ENCODE results near the gene THOC5. TPM values are rescaled to one million over a fixed set of nuclear protein-coding genes. Genes with fewer than 3 reads are reported as not detected.

THOC5 gene
- total RNA-seq, 1 donor from 2014 or later = 80.3 TPM

- H3K36me3 Mint-ChIP-seq (ENCODE audit: insufficient read depth) = peaks cover 2% of the 10 kb centered on the region
- peaks cover 3% of the 10 kb centered on the region for H3K9me3 Mint-ChIP-seq (ENCODE audit: low read depth)
- H3K4me1 Mint-ChIP-seq (ENCODE audit: low read depth) = peaks cover 13% of the 10 kb centered on the region
- no peak for TF ChIP-seq CTCF (IDR thresholded peaks at IDR 0.05; ENCODE audit: unreplicated experiment)
- no peak overlapping the region for H3K27ac Mint-ChIP-seq
- H3K27me3 Mint-ChIP-seq = peaks cover 74% of the 10 kb centered on the region
- no peak for DNase-seq (ENCODE audit: low spot score, unreplicated experiment)
- H3K4me3 Mint-ChIP-seq (ENCODE audit: low read depth) = no peak overlapping the region
These were observed 75.0 kb downstream of the THOC5 start for GRCh38 chr22:29478326-29479276.

GRCh38 chr22:29477723-29478318 lies 75.7 kb downstream of the THOC5 start:
- peaks cover 13% of the 10 kb centered on the region for H3K4me1 Mint-ChIP-seq (ENCODE audit: low read depth)
- peaks cover 75% of the 10 kb centered on the region for H3K27me3 Mint-ChIP-seq
- no peak overlapping the region for H3K4me3 Mint-ChIP-seq (ENCODE audit: low read depth)
- H3K9me3 Mint-ChIP-seq (ENCODE audit: low read depth) = peaks cover 3% of the 10 kb centered on the region
- H3K27ac Mint-ChIP-seq = no peak overlapping the region
- no peak for TF ChIP-seq CTCF (IDR thresholded peaks at IDR 0.05; ENCODE audit: unreplicated experiment)
- H3K36me3 Mint-ChIP-seq (ENCODE audit: insufficient read depth) = peaks cover 2% of the 10 kb centered on the region
- DNase-seq (ENCODE audit: low spot score, unreplicated experiment) = no peak

GRCh38 chr22:29476116-29476515 lies 77.4 kb downstream of the THOC5 start:
- TF ChIP-seq CTCF (IDR thresholded peaks at IDR 0.05; ENCODE audit: unreplicated experiment) = no peak
- Mint-ChIP-seq H3K4me1 (ENCODE audit: low read depth) (peaks cover 4% of the 10 kb centered on the region), H3K9me3 (ENCODE audit: low read depth) (no peaks in the 10 kb centered on the region), H3K36me3 (ENCODE audit: insufficient read depth) (no peaks in the 10 kb centered on the region), H3K27me3 (peaks cover 74% of the 10 kb centered on the region), H3K27ac (no peak overlapping the region), H3K4me3 (ENCODE audit: low read depth) (no peak overlapping the region)
- DNase-seq (ENCODE audit: low spot score, unreplicated experiment) = no peak

- Mint-ChIP-seq H3K9me3 (ENCODE audit: low read depth) (no peaks in the 10 kb centered on the region), H3K27ac (no peak overlapping the region), H3K4me3 (ENCODE audit: low read depth) (no peak overlapping the region), H3K27me3 (peaks cover 78% of the 10 kb centered on the region), H3K4me1 (ENCODE audit: low read depth) (peaks cover 4% of the 10 kb centered on the region), H3K36me3 (ENCODE audit: insufficient read depth) (no peaks in the 10 kb centered on the region)
- no peak for DNase-seq (ENCODE audit: low spot score, unreplicated experiment)
- no peak for TF ChIP-seq CTCF (IDR thresholded peaks at IDR 0.05; ENCODE audit: unreplicated experiment)
These were observed 78.0 kb downstream of the THOC5 start for GRCh38 chr22:29475550-29475949.

GRCh38 chr22:29473001-29473400 lies 80.6 kb downstream of the THOC5 start:
- H3K27me3 Mint-ChIP-seq = peaks cover 85% of the 10 kb centered on the region
- H3K9me3 Mint-ChIP-seq (ENCODE audit: low read depth) = no peaks in the 10 kb centered on the region
- no peak for TF ChIP-seq CTCF (IDR thresholded peaks at IDR 0.05; ENCODE audit: unreplicated experiment)
- no peak overlapping the region for H3K27ac Mint-ChIP-seq
- H3K36me3 Mint-ChIP-seq (ENCODE audit: insufficient read depth) = no peaks in the 10 kb centered on the region
- H3K4me3 Mint-ChIP-seq (ENCODE audit: low read depth) = no peak overlapping the region
- H3K4me1 Mint-ChIP-seq (ENCODE audit: low read depth) = peaks cover 2% of the 10 kb centered on the region
- no peak for DNase-seq (ENCODE audit: low spot score, unreplicated experiment)
